Body of pancreas (tissue), 4 donors: ENCODE data around the gene GNAT2.

ENCODE experiments used
- CTCF ChIP-seq, 7 experiments: fragments of 450-650 bp in 4 of 7; fragments of 200-600 bp in 3 of 7; sonication (generic) in 3 of 7; IDR thresholded peaks; one replicate each; pipeline ENCODE4 v1.5.1; 2016 to 2019; ENCODE audit warnings: antibody characterized with exemption in 7 of 7
- POLR2A ChIP-seq, 3 donors: fragments of 450-650 bp; IDR thresholded peaks; one replicate each; pipeline ENCODE4 v1.6.1; 2016; ENCODE audit warnings: antibody characterized with exemption in 3 of 3, mild to moderate bottlenecking in 2 of 3

- TF ChIP-seq CTCF (IDR thresholded peaks at IDR 0.05) (no peak), POLR2A (IDR thresholded peaks at IDR 0.05) (no peak)
Measured at GRCh38 chr1:109664671-109665070, 45.3 kb upstream of the GNAT2 start.
